Right lobe of liver (tissue), 6 donors: Measurements from ENCODE around the gene DCDC1. TPM values are rescaled to one million over a fixed set of nuclear protein-coding genes. Genes with fewer than 3 reads are reported as not detected.

Experiments used
- ATAC-seq, 4 donors: fragments of 200-7000 bp; cut with Tn5 transposase; one replicate each; pipeline ENCODE4 v1.9.1; 2020; ENCODE audit warnings: mild to moderate bottlenecking in 4 of 4, moderate library complexity in 4 of 4
- DNase-seq, 3 donors: peaks; one replicate each; pipeline ENCODE4 v3.0.0-alpha.2; 2020
- H3K27ac ChIP-seq, 3 donors: fragments of 200-600 bp; one replicate each; pipeline ENCODE4 v1.8.0; 2022
- H3K27me3 ChIP-seq, 2 donors: fragments of 200-600 bp; one replicate each; pipeline ENCODE4 v1.8.0; 2022
- H3K36me3 ChIP-seq, 4 donors: fragments of 200-600 bp; sonication (generic) in 1 of 4; one replicate each; pipeline versions ENCODE4 v1.5.1 to v1.8.0; 2017 to 2022; ENCODE audit warnings: control low read depth in 1 of 4
- H3K4me1 ChIP-seq, 4 donors: fragments of 200-600 bp; sonication (generic) in 1 of 4; one replicate each; pipeline versions ENCODE4 v1.5.1 to v1.8.0; 2017 to 2022; ENCODE audit warnings: control low read depth in 1 of 4
- H3K4me3 ChIP-seq, 3 donors: fragments of 200-600 bp; one replicate each; pipeline ENCODE4 v1.8.0; 2022
- H3K9me3 ChIP-seq, 4 donors: fragments of 200-600 bp; sonication (generic) in 1 of 4; one replicate each; pipeline versions ENCODE4 v1.5.1 to v1.8.0; 2017 to 2022; ENCODE audit warnings: control low read depth in 1 of 4
- CTCF ChIP-seq, 4 donors: fragments of 200-600 bp in 3 of 4; fragments of 450-650 bp in 1 of 4; IDR thresholded peaks; one replicate each; pipeline versions ENCODE4 v1.5.1 to v1.8.0; 2016 to 2022; ENCODE audit warnings: antibody characterized with exemption in 4 of 4, mild to moderate bottlenecking in 2 of 4
- POLR2A ChIP-seq: fragments of 450-650 bp; IDR thresholded peaks from one replicate; pipeline ENCODE4 v1.6.1; 2017; ENCODE audit warnings: antibody characterized with exemption, mild to moderate bottlenecking
- WGBS: methylation state at CpG from one replicate; pipeline ENCODE4 v1.1.6; 2018; ENCODE audit warnings: low coverage, low lambda C conversion rate; ENCODE audit not compliant: insufficient coverage; ENCODE audit errors: missing lambda C conversion rate; 5-methylcytosine and 5-hydroxymethylcytosine counted together
- intact Hi-C, 2 donors: fragments of 100-400 bp; cut with DNase I; formaldehyde crosslinking; loops; one replicate each; pipeline versions ENCODE4 v1.11.2 to v1.14.1; 2022
- total RNA-seq, 6 experiments: library from RNA; depleted of rRNA in 2 of 6; stranded (reverse); fragments of >200 nt in 2 of 6; fragmentation: NEBNext Ultra II Directional in 3 of 6; extraction: Animal tissue kit (Norgen Biotek cat#: 25700) in 3 of 6; gene quantifications; one replicate each; pipeline versions ENCODE4 v1.1.0 to v1.2.4, GENCODE V29; 2016 to 2023
- donor health status: DM: no; HTN: yes; CAD: no.
- donor health status: DM: no; HTN: no; CAD: no.
- donor health status: DM: no; HTN: no; CAD: no.
- donor health status: DM: no; HTN: yes; CAD: no.
- donor health status: DM: no; HTN: yes; CAD: no.

Gene DCDC1
- total RNA-seq, 6 experiments from 2014 or later, result 1.9 to 4.8 (median 2.6) TPM

DNA sequence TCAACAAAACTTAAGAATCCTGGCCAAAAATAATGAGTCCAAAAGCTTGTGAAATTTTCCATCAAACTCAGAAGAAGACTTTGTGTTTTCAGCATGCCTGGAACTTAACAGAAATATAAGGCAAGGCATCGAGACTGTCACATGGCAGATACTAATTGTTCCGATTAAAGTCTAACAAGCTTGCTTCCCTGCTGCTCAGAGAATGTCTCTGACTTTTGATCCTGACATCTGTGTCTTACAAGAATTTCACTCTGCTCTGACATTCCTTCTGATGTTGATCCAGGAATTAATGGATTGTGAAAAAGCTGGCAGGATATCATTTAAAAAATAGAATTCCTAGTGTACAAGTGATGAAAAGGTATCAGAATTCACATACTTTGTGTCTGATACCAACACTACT lies 170.2 kb downstream of the DCDC1 start:
- Histone ChIP-seq H3K36me3 (no peaks in the 10 kb centered on the region), H3K4me1 (no peaks in the 10 kb centered on the region), H3K27me3 (no peaks in the 10 kb centered on the region), H3K4me3 (no peak overlapping the region), H3K27ac (no peak overlapping the region), H3K9me3 (no peaks in the 10 kb centered on the region)
- ATAC-seq (no peak), DNase-seq (no peak)
- intact Hi-C loops, result no loop called here
- 45% methylated on average over 2 of the region's 2 CpGs for WGBS
- TF ChIP-seq POLR2A (no peak), CTCF (IDR thresholded peaks at IDR 0.05) (no peak)

GRCh38 chr11:31173926-31174680 lies 195.4 kb downstream of the DCDC1 start:
- peak in 1 of 3 donors; percentile 21 for DNase-seq
- no CpG with 5 or more reads among the region's 8 CpGs for WGBS

DNA sequence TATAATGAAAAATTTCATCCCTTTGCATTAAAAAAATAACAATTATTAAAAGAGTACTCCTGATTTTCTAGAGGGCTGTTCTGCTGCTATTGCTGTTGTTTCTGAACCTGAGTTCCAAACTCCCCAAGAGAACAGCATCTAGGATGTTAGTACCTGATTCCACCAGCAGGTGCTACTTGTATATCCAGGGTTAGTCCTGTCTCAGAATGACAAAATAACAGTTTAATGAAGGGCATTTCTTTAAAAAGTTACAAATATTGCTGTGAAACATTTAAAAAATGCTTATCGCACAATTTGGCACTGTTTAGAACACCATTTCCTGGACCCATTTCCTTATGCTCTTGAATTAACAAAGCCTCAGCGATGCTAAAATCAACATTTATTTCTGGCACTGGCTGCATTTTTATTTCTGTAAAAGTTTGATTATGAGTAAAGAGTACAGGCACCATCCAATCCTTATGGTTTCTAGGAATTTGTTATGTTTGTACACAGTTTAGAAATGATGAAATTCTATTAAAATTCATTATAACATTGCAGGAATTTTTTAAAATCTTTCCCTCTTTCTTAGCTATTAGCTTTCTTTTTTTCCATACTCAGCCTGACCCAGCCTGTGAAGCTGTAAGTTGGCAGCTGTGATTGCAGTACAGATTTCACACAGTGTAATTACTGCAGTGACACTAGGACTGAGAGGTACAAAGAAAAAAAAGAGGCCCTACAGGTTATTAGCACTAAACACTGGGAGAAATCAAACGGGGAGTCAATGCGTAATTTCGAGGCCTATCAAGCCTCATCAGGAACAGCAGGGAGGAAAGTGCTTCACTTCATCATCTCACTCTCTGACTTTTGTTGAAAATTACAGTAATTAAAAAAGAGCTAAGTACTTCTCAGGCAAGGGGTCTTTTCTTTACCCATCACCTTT lies 208.8 kb downstream of the DCDC1 start:
- DNase-seq, result no peak

More at GRCh38 chr11:31173926-31174680, 195.4 kb downstream of the DCDC1 start:
- Histone ChIP-seq H3K9me3 (peaks cover 0 to 8% (median 0%) of the 10 kb centered on the region in 4 donors), H3K27ac (no peak overlapping the region), H3K4me3 (no peak overlapping the region), H3K27me3 (no peaks in the 10 kb centered on the region), H3K4me1 (no peaks in the 10 kb centered on the region), H3K36me3 (no peaks in the 10 kb centered on the region)
- intact Hi-C loops, result no loop called here
- TF ChIP-seq POLR2A (no peak), CTCF (IDR thresholded peaks at IDR 0.05) (no peak)
- ATAC-seq, result peak in 1 of 4 donors; percentile 11

GRCh38 chr11:31150841-31151240 lies 218.7 kb downstream of the DCDC1 start:
- intact Hi-C loops, result no loop called here
- no peaks in the 10 kb centered on the region for H3K36me3 ChIP-seq
- no peaks in the 10 kb centered on the region for H3K27me3 ChIP-seq
- DNase-seq (no peak), ATAC-seq (no peak)
- H3K9me3 ChIP-seq, result no peaks in the 10 kb centered on the region
- H3K27ac ChIP-seq, result no peak overlapping the region
- no peaks in the 10 kb centered on the region for H3K4me1 ChIP-seq
- TF ChIP-seq POLR2A (no peak), CTCF (IDR thresholded peaks at IDR 0.05) (no peak)
- 48% methylated on average over 3 of the region's 3 CpGs for WGBS
- no peak overlapping the region for H3K4me3 ChIP-seq

More for the DNA sequence above, 208.8 kb downstream of the DCDC1 start:
- no peaks in the 10 kb centered on the region for H3K27me3 ChIP-seq
- TF ChIP-seq POLR2A (no peak), CTCF (IDR thresholded peaks at IDR 0.05) (peak in 3 of 4 donors; percentile 6 to 22 (median 7))
- no peak overlapping the region for H3K27ac ChIP-seq
- intact Hi-C loops, result no loop called here
- H3K4me3 ChIP-seq, result no peak overlapping the region
- 60% methylated on average over 5 of the region's 5 CpGs for WGBS
- no peaks in the 10 kb centered on the region for H3K4me1 ChIP-seq
- H3K36me3 ChIP-seq, result no peaks in the 10 kb centered on the region
- no peaks in the 10 kb centered on the region for H3K9me3 ChIP-seq
- ATAC-seq, result no peak
